ENCODE data around the gene RBP5. TPM values are rescaled to one million over a fixed set of nuclear protein-coding genes. Genes with fewer than 3 reads are reported as not detected.

The RBP5 gene
- 1 to 10 TPM in 3 of 4 donors, under 1 TPM in 1; 0.78 to 9.9 (median 2.2) TPM for total RNA-seq

- H3K27me3 ChIP-seq: no peaks in the 10 kb centered on the region
- peaks cover 0 to 37% (median 15%) of the 10 kb centered on the region in 4 donors for H3K4me1 ChIP-seq
- H3K9me3 ChIP-seq: no peaks in the 10 kb centered on the region
- no peak for TF ChIP-seq EP300 (IDR thresholded peaks at IDR 0.05)
- TF ChIP-seq POLR2A (IDR thresholded peaks at IDR 0.05): no peak
- TF ChIP-seq CTCF (IDR thresholded peaks at IDR 0.05): no peak
- peaks cover 0 to 1% (median 0%) of the 10 kb centered on the region in 3 donors for H3K36me3 ChIP-seq
- peak within 1 kb of the TSS; percentile 60 to 90 (median 79) for H3K27ac ChIP-seq
- H3K4me3 ChIP-seq: peak within 1 kb of the TSS; percentile 51 to 66 (median 64)
- no peak for DNase-seq (ENCODE audit: low spot score in 2 of 2)
- WGBS, 2 donors: 67% methylated on average over 7 of the region's 7 CpGs
These were observed at the start of gene RBP5 for GRCh38 chr12:7128681-7129286. Gene RBP5, minus strand, starts transcription at chr12:7128889. Its CDS starts 114 bp downstream, at chr12:7128775.

- 76 to 91% methylated on average over 2 of the region's 2 CpGs for WGBS, 2 donors
- Histone ChIP-seq H3K4me1 (no peaks in the 10 kb centered on the region), H3K27me3 (no peaks in the 10 kb centered on the region), H3K36me3 (no peaks in the 10 kb centered on the region), H3K9me3 (no peaks in the 10 kb centered on the region), H3K27ac (no peak overlapping the region), H3K4me3 (no peak overlapping the region)
- TF ChIP-seq POLR2A (IDR thresholded peaks at IDR 0.05) (no peak), CTCF (IDR thresholded peaks at IDR 0.05) (no peak), EP300 (IDR thresholded peaks at IDR 0.05) (no peak)
- no peak for DNase-seq (ENCODE audit: low spot score in 2 of 2)
These were observed 49.8 kb upstream of the RBP5 start for GRCh38 chr12:7178481-7178880.

GRCh38 chr12:7176595-7176994, 47.9 kb upstream of the RBP5 start:
- no peak overlapping the region for H3K4me3 ChIP-seq
- no peaks in the 10 kb centered on the region for H3K36me3 ChIP-seq
- H3K27ac ChIP-seq: no peak overlapping the region
- TF ChIP-seq EP300 (IDR thresholded peaks at IDR 0.05) (no peak), CTCF (IDR thresholded peaks at IDR 0.05) (no peak), POLR2A (IDR thresholded peaks at IDR 0.05) (no peak)
- no peaks in the 10 kb centered on the region for H3K27me3 ChIP-seq
- H3K4me1 ChIP-seq: no peaks in the 10 kb centered on the region
- WGBS, 2 donors: 61 to 76% methylated on average over 2 of the region's 2 CpGs
- no peak for DNase-seq (ENCODE audit: low spot score in 2 of 2)
- H3K9me3 ChIP-seq: no peaks in the 10 kb centered on the region

GRCh38 chr12:7175493-7175892, 46.8 kb upstream of the RBP5 start:
- TF ChIP-seq POLR2A (IDR thresholded peaks at IDR 0.05) (no peak), EP300 (IDR thresholded peaks at IDR 0.05) (no peak), CTCF (IDR thresholded peaks at IDR 0.05) (no peak)
- H3K4me3 ChIP-seq: no peak overlapping the region
- no peak for DNase-seq (ENCODE audit: low spot score in 2 of 2)
- H3K27me3 ChIP-seq: no peaks in the 10 kb centered on the region
- H3K9me3 ChIP-seq: peaks cover 0 to 5% (median 0%) of the 10 kb centered on the region in 4 donors
- H3K27ac ChIP-seq: no peak overlapping the region
- no peaks in the 10 kb centered on the region for H3K36me3 ChIP-seq
- H3K4me1 ChIP-seq: no peaks in the 10 kb centered on the region

GRCh38 chr12:7171854-7172253, 43.2 kb upstream of the RBP5 start:
- Histone ChIP-seq H3K4me1 (no peaks in the 10 kb centered on the region), H3K27me3 (peaks cover 0 to 1% of the 10 kb centered on the region in 2 donors), H3K4me3 (no peak overlapping the region), H3K27ac (no peak overlapping the region), H3K36me3 (no peaks in the 10 kb centered on the region), H3K9me3 (peaks cover 0 to 17% (median 0%) of the 10 kb centered on the region in 4 donors)
- no peak for DNase-seq (ENCODE audit: low spot score in 2 of 2)
- TF ChIP-seq CTCF (IDR thresholded peaks at IDR 0.05) (no peak), EP300 (IDR thresholded peaks at IDR 0.05) (no peak), POLR2A (IDR thresholded peaks at IDR 0.05) (no peak)
- 65 to 75% methylated on average over 1 of the region's 1 CpG for WGBS, 2 donors
